ENCODE measurements around the gene ALKBH5.
A peak's percentile ranks its signal among the peaks of the same experiment; 100 is the strongest.
"Not testable (repeated sequence)": the region's sequence is repeated elsewhere in the genome, so short reads cannot be mapped to it uniquely, and the experiment has no call there.

ALKBH5 gene

GRCh38 chr17:18216906-18217305 is 33.3 kb downstream of the ALKBH5 start:
- Mint-ChIP-seq H3K36me3 (peaks cover 18% of the 10 kb centered on the region), H3K4me1 (peaks cover 16% of the 10 kb centered on the region)
- H3K27ac Mint-ChIP-seq; H3K4me3 Mint-ChIP-seq; H3K9me3 Mint-ChIP-seq; ATAC-seq; DNase-seq (ENCODE audit: low spot score in 2 of 2): not testable (repeated sequence)

- Mint-ChIP-seq H3K36me3 (peaks cover 13% of the 10 kb centered on the region), H3K27ac (no peak overlapping the region), H3K9me3 (no peaks in the 10 kb centered on the region), H3K4me3 (no peak overlapping the region), H3K4me1 (peaks cover 16% of the 10 kb centered on the region)
- ATAC-seq (peak; percentile 86), DNase-seq (ENCODE audit: low spot score in 2 of 2) (peak; percentile 69 to 89)
Measured at GRCh38 chr17:18217412-18218015, 33.9 kb downstream of the ALKBH5 start.

- Mint-ChIP-seq H3K27ac (peak overlapping the region; percentile 77), H3K9me3 (no peaks in the 10 kb centered on the region), H3K4me3 (no peak overlapping the region), H3K36me3 (peaks cover 3% of the 10 kb centered on the region), H3K4me1 (peaks cover 16% of the 10 kb centered on the region)
- DNase-seq (ENCODE audit: low spot score in 2 of 2) = no peak
- no peak for ATAC-seq
Measured at GRCh38 chr17:18218756-18219415, 35.3 kb downstream of the ALKBH5 start.

DNA sequence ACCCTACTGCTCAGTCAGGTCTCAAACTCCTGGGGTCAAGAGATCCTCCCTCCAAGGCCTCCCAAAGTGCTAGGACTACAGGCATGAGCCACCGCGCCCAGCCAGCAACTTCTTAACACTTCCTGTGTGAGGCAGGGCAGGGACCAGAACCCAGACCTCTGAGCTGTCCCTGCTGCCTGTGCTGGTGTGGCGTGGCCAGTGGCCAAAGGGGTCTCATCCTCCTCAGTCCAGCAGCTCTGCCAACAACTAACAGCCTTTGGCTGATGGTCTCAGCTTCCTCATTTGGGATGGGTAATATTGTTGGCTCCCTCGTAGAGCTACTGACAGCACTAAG is 40.4 kb downstream of the ALKBH5 start:
- no peaks in the 10 kb centered on the region for H3K9me3 Mint-ChIP-seq
- H3K27ac Mint-ChIP-seq = no peak overlapping the region
- DNase-seq (ENCODE audit: low spot score in 2 of 2) (no peak), ATAC-seq (no peak)
- H3K4me3 Mint-ChIP-seq = no peak overlapping the region
- peaks cover 7% of the 10 kb centered on the region for H3K36me3 Mint-ChIP-seq
- peaks cover 48% of the 10 kb centered on the region for H3K4me1 Mint-ChIP-seq

- peaks cover 53% of the 10 kb centered on the region for H3K4me1 Mint-ChIP-seq
- no peak for ATAC-seq
- H3K27ac Mint-ChIP-seq = peak overlapping the region; percentile 72
- H3K9me3 Mint-ChIP-seq = no peaks in the 10 kb centered on the region
- H3K4me3 Mint-ChIP-seq = peak overlapping the region; percentile 90
- peaks cover 7% of the 10 kb centered on the region for H3K36me3 Mint-ChIP-seq
- DNase-seq (ENCODE audit: low spot score in 2 of 2) = no peak
Measured at GRCh38 chr17:18224387-18225120, 40.9 kb downstream of the ALKBH5 start.

DNA sequence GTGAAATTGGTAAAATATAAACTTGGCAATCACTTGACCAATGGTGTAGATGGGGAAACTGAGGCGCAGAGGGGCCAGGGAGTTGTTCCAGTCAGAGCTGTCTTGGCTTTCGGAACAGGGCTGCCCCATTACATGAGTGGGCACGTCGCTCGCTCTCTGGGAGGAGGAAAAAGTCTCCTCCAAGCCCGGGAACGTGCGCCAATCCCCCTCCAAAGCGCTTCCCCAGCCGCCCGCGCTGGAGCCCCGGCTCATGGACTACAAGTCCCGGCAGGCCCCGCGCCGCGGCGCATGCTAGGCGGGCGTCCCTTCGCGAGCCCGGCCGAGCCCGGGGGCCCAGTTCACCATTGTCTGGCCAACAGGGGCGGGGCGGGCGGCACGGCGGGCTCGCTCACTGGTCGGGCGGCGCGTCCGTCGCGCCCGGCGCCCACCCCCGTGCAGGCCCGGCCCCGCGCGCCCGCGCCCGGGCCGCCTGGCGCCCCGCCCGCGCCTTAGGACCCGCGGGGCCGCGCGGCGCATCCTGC is 41.6 kb downstream of the ALKBH5 start, which contains the start of gene LLGL1:
Gene LLGL1, plus strand, starts transcription at position 515 of the 521 bp plus-strand sequence. CDS start 48 bp downstream, outside the sequence.
- DNase-seq (ENCODE audit: low spot score in 2 of 2) (peak; percentile 95), ATAC-seq (peak; percentile 97)
- Mint-ChIP-seq H3K36me3 (peaks cover 7% of the 10 kb centered on the region), H3K4me1 (peaks cover 56% of the 10 kb centered on the region), H3K4me3 (peak within 1 kb of the TSS; percentile 90), H3K27ac (peak within 1 kb of the TSS; percentile 89), H3K9me3 (no peaks in the 10 kb centered on the region)

DNA sequence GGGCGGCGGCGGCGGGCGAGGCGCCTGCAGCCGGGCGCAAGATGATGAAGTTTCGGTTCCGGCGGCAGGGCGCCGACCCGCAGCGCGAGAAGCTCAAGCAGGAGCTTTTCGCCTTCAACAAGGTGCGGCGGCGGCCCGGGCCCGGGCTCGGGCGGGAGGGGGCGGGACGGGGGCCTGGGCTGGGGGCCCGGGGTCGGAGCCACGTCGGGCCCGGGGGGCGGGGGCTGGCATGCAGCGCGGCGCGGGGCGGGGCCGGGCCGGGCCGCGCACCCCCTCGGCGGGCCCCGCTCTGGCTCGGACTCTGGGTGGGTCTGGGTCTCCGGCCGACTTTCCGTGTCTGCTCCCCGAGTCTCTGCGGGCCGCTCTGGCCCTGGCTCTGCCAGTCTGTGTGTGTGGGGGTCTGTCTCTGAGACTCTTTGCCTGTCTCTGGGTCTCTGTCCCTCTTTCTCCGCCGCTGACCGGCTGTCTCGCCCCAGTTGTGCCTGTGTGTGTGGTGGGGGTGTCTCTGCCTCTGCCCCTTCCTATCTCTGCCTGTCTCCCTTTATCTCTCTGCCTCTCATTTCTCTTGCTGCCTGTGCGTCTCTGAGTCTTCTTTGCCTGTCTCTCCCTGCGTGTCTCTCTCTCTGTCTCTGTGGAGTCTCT is 42.1 kb downstream of the ALKBH5 start:
- peak in 1 of 2 donors; percentile 65 for DNase-seq (ENCODE audit: low spot score in 2 of 2)
- ATAC-seq = no peak
- H3K4me1 Mint-ChIP-seq = peaks cover 53% of the 10 kb centered on the region
- peaks cover 7% of the 10 kb centered on the region for H3K36me3 Mint-ChIP-seq
- peak overlapping the region; percentile 90 for H3K4me3 Mint-ChIP-seq
- H3K9me3 Mint-ChIP-seq = no peaks in the 10 kb centered on the region
- H3K27ac Mint-ChIP-seq = peak overlapping the region; percentile 89

DNA sequence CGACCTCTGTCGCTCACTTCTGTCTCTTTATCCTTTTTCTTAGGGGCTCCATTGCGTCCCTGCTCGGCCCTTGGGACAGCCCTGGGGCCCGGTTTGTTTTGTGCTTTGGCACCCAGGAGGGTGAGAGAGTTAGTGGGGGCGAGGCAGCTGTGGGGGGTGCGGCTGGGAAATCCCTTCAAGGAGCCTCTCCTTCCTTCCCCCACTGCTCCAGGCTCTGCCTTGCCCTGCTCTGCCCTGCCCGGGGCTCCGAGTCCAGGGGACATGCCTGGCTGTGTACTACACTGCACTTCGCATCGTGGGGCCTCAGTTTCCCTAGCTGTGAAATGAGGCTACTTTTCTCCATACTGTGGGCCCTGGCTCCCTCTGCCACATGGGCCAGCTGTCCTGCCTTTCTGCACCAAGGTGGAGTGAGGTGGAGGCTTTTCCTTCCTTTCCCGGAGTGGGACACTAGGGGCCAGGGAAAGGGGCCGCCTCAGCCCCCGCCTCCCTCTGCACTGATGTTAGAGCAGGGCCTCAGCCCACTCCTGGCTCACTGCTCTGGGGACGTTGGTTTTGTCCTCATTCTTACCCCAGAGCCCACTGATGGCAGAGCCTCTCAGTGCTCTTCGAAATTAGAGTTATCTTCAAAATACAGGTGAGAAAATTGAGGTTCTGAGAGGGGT is 42.8 kb downstream of the ALKBH5 start:
- H3K9me3 Mint-ChIP-seq = no peaks in the 10 kb centered on the region
- no peak for DNase-seq (ENCODE audit: low spot score in 2 of 2)
- peaks cover 7% of the 10 kb centered on the region for H3K36me3 Mint-ChIP-seq
- peak overlapping the region; percentile 90 for H3K4me3 Mint-ChIP-seq
- ATAC-seq = no peak
- H3K4me1 Mint-ChIP-seq = peaks cover 51% of the 10 kb centered on the region
- H3K27ac Mint-ChIP-seq = peak overlapping the region; percentile 89

- Mint-ChIP-seq H3K4me1 (peaks cover 54% of the 10 kb centered on the region), H3K4me3 (peak overlapping the region; percentile 90), H3K36me3 (peaks cover 7% of the 10 kb centered on the region), H3K9me3 (no peaks in the 10 kb centered on the region), H3K27ac (peak overlapping the region; percentile 84)
- ATAC-seq (no peak), DNase-seq (ENCODE audit: low spot score in 2 of 2) (no peak)
Measured at GRCh38 chr17:18227635-18228034, 44.0 kb downstream of the ALKBH5 start.

GRCh38 chr17:18228176-18228682 is 44.6 kb downstream of the ALKBH5 start:
- peaks cover 59% of the 10 kb centered on the region for H3K4me1 Mint-ChIP-seq
- H3K4me3 Mint-ChIP-seq = no peak overlapping the region
- H3K9me3 Mint-ChIP-seq = no peaks in the 10 kb centered on the region
- H3K27ac Mint-ChIP-seq = peak overlapping the region; percentile 84
- DNase-seq (ENCODE audit: low spot score in 2 of 2) = no peak
- ATAC-seq = no peak
- peaks cover 7% of the 10 kb centered on the region for H3K36me3 Mint-ChIP-seq

DNA sequence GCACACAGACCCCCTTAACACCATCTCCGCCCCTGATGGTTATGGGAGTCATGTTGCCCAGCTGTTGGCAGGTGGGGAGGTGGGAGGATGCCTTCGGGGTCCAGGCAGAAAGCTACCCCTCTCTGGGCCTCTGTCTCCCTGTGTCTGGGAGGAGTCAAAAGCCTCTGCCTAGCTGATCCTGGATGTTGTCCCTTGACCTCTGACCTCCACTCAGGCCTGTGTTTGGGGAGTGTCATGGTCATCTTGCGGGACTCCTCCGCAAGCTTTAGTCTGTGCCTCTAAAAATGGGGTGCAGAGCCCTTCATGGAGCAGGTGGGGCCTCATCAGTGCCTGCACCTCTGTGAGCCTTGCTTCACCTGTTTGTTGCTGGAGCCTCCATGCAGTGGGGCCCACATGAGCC is 45.6 kb downstream of the ALKBH5 start:
- Mint-ChIP-seq H3K4me3 (no peak overlapping the region), H3K36me3 (peaks cover 10% of the 10 kb centered on the region), H3K27ac (peak overlapping the region; percentile 84), H3K9me3 (no peaks in the 10 kb centered on the region), H3K4me1 (peaks cover 59% of the 10 kb centered on the region)
- DNase-seq (ENCODE audit: low spot score in 2 of 2) = no peak
- ATAC-seq = no peak

DNA sequence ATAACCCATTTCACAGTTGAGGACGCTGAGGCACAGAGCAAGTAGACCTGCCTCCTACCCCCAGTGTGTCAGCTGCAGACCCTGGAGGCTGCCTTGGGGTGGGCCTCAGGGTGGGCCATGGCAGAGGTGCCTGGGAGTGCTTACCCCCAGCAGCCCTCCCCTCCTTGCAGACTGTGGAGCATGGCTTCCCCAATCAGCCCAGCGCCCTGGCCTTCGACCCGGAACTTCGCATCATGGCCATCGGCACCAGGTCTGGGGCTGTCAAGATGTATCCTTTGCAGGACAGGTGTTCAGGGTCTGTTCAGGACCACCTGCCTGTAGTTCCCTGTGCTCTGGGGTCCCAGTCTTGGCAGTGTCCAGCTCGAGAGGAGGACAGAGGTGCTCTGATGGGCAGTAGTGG is 46.1 kb downstream of the ALKBH5 start:
- H3K9me3 Mint-ChIP-seq = no peaks in the 10 kb centered on the region
- H3K36me3 Mint-ChIP-seq = peaks cover 15% of the 10 kb centered on the region
- H3K27ac Mint-ChIP-seq = no peak overlapping the region
- no peak for ATAC-seq
- H3K4me1 Mint-ChIP-seq = peaks cover 62% of the 10 kb centered on the region
- no peak for DNase-seq (ENCODE audit: low spot score in 2 of 2)
- no peak overlapping the region for H3K4me3 Mint-ChIP-seq

DNA sequence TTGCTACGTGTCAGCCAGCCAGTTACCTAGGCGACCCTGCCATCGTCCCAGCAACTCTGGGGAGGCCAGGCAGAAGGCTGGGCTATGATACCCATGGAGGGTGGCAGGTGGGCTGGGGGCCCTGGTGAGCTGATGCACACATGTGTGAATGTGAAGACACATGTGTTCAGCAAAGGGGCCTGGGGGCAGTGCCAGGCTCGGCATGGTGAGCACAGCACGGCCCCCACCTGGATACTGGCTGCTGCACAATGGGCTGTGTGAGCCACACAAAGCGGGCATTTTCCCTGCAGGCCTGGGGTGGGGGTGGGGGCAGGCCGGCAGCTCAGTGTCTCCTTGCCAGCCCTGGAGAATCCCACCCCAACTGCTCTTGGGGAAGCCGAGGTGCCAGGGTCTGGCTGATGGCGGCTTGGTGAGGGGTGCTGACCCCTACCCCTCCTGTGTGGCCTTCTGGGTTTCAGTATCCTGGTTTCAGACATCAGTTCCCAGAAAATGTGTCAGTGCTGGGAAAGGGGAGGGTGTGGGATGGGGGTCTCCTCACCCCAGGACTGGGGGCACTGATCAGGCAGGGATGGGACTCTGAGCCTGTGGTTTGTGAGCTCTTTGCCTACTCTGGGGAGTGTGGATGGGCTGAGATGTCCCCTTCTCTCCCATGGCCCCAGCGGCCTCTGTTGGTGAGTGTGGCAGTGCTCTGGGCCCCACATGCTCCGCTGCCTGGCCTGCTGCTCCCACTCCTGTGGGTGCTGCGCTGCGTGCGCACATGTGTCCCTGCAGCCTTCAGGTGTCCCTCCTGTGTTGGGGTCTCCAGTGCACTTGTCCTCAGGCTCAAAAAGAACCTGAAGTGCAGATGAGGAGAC is 46.9 kb downstream of the ALKBH5 start:
- DNase-seq (ENCODE audit: low spot score in 2 of 2) (no peak), ATAC-seq (no peak)
- peaks cover 20% of the 10 kb centered on the region for H3K36me3 Mint-ChIP-seq
- H3K9me3 Mint-ChIP-seq = no peaks in the 10 kb centered on the region
- H3K27ac Mint-ChIP-seq = no peak overlapping the region
- peaks cover 65% of the 10 kb centered on the region for H3K4me1 Mint-ChIP-seq
- no peak overlapping the region for H3K4me3 Mint-ChIP-seq

- peaks cover 16% of the 10 kb centered on the region for H3K36me3 Mint-ChIP-seq
- no peak for ATAC-seq
- no peak overlapping the region for H3K4me3 Mint-ChIP-seq
- H3K27ac Mint-ChIP-seq = no peak overlapping the region
- no peak for DNase-seq (ENCODE audit: low spot score in 2 of 2)
- peaks cover 67% of the 10 kb centered on the region for H3K4me1 Mint-ChIP-seq
- H3K9me3 Mint-ChIP-seq = no peaks in the 10 kb centered on the region
Measured at GRCh38 chr17:18231164-18231563, 47.5 kb downstream of the ALKBH5 start.

All from stimulated activated effector memory CD8-positive, alpha-beta T cell treated with anti-CD3 and anti-CD28 coated beads, Interleukin-12 subunit alpha, Interleukin-12 subunit beta, amount 100 ng/mL, for 72 hours (primary cell).